NCI-H2196 (cell line): ENCODE data around the gene MYEF2.

Source experiments
- DNase-seq: peaks from one replicate; lab custom pipeline; 2025; ENCODE audit not compliant: unreplicated experiment; lab: John Stamatoyannopoulos, UW

The MYEF2 gene

GRCh38 chr15:48087844-48088243, 90.3 kb downstream of the MYEF2 start:
- DNase-seq, result no peak

- DNase-seq, result no peak
Observed at GRCh38 chr15:48086576-48086975, 91.5 kb downstream of the MYEF2 start.

- DNase-seq, result no peak
Observed at GRCh38 chr15:48086133-48086532, 92.0 kb downstream of the MYEF2 start.

DNA sequence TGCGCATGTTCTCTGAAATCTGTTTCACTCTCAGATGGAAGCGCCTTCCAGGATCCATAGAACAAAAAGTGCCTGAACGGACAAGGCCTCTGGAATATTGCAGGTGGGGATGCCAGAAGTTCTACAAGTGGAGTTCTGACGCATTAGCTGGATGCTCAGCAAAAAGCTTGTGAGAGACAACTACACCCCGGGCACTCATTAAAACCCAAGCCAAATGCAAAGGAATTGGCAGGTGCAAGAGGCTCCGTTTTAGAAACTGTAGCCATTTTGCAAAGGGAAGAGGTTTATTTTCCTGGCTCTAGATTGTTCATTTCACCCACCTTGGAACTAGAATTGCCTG, 92.5 kb downstream of the MYEF2 start:
- DNase-seq, result no peak

DNA sequence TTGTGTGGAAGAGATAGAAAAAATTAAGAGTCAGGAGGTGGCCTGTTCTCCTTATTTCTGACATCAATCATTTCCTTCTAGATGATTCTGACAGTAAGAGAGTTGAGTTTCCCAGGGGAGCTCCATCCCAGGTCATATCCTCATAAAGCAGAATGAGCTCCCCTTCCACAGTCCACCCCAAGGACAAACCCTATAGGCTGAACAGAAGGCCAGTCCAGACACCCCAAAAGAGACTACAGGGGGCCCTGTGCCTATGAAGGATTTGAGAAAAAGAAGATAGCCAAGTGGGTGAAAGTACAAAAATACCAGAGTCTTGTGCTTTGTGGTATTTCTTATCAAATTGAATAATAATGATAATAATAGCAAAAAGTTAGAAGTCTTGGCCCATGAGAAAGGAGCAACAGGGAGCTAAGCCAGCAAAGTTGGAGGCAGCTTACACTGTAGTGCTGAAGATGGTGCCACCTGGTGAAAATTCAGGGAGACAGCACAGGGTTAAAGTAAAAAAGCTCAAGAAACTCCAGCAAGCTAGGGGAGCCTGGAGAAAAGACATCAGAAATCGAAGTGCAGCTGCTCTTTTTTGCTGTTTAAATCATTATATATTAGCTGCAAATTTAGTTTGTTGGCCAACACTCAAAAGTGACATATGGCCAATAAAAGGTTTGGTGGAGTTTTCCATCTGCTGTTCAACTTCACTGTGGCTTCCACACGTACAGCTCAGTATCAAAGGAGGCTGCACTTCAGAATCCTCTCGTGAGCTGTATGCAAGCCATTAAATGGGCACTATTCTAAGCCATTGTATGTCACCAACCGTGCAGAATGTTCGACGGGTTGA, 93.1 kb downstream of the MYEF2 start:
- DNase-seq, result peak; percentile 8
